Lung (tissue), 12 donors: Measurements from ENCODE around the gene MRGPRE. TPM values are rescaled to one million over a fixed set of nuclear protein-coding genes. Genes with fewer than 3 reads are reported as not detected.

Experiments
- ATAC-seq: fragments of 200-7000 bp; cut with Tn5 transposase; one replicate; pipeline ENCODE4 v1.9.1; 2020; ENCODE audit warnings: moderate number of reproducible peaks; ENCODE audit not compliant: insufficient read depth, low FRiP score
- DNase-seq, 3 donors: peaks; one replicate each; pipeline ENCODE4 v3.0.0-alpha.2; 2013 to 2017
- H3K27ac ChIP-seq, 2 donors: one replicate each; pipeline ENCODE4 v1.5.1; 2013; ENCODE audit warnings: mild to moderate bottlenecking in 2 of 2, moderate library complexity in 2 of 2, control low read depth in 1 of 2, inconsistent platforms in 1 of 2, low read depth in 1 of 2, low read length in 1 of 2
- H3K27me3 ChIP-seq, 3 donors: one replicate each; pipeline ENCODE4 v1.5.1; 2013; ENCODE audit warnings: low read length in 2 of 3; ENCODE audit not compliant: control insufficient read depth in 3 of 3, insufficient read depth in 3 of 3
- H3K36me3 ChIP-seq, 4 donors: one replicate each; pipeline ENCODE4 v1.5.1; 2013; ENCODE audit warnings: low read length in 4 of 4, mild to moderate bottlenecking in 1 of 4, moderate library complexity in 1 of 4; ENCODE audit not compliant: control insufficient read depth in 4 of 4, insufficient read depth in 4 of 4
- H3K4me1 ChIP-seq, 5 donors: one replicate each; pipeline ENCODE4 v1.5.1; 2013; ENCODE audit warnings: low read length in 5 of 5, mild to moderate bottlenecking in 2 of 5, moderate library complexity in 1 of 5; ENCODE audit not compliant: control insufficient read depth in 5 of 5, insufficient read depth in 5 of 5
- H3K4me3 ChIP-seq: one replicate; pipeline ENCODE4 v1.5.1; 2013; ENCODE audit warnings: mild to moderate bottlenecking, control low read depth, moderate library complexity
- H3K9ac ChIP-seq, 2 donors: one replicate each; pipeline ENCODE4 v1.5.1; 2013; ENCODE audit warnings: low read length in 2 of 2, control low read depth in 1 of 2; ENCODE audit not compliant: insufficient read depth in 1 of 2
- H3K9me3 ChIP-seq, 4 donors: one replicate each; pipeline ENCODE4 v1.5.1; 2013; ENCODE audit warnings: low read length in 3 of 4, mild to moderate bottlenecking in 1 of 4, moderate library complexity in 1 of 4; ENCODE audit not compliant: control insufficient read depth in 4 of 4, insufficient read depth in 3 of 4
- WGBS, 2 donors: extraction: QIAGEN DNeasy Blood & Tissue Kit; methylation state at CpG; one replicate each; pipeline ENCODE4 v1.1.7; 2013; 5-methylcytosine and 5-hydroxymethylcytosine counted together
- polyA plus RNA-seq, 2 donors: library from polyadenylated mRNA; stranded (reverse); fragments of 200-250 nt; gene quantifications; one replicate each; pipeline ENCODE4 v1.2.1, GENCODE V29; 2013
- total RNA-seq, 2 donors: library from RNA; depleted of rRNA in 1 of 2; stranded (reverse); fragments of >200 nt in 1 of 2; gene quantifications; one replicate each; pipeline ENCODE4 v1.2.1, GENCODE V29; 2014 to 2021
- TF ChIP-seq, protein P1 (sequence below): IDR thresholded peaks from 2 replicates; pipeline ENCODE4 v1.5.1; 2012; ENCODE audit warnings: mild to moderate bottlenecking; ENCODE audit errors: control extremely low read depth, extremely low read depth
- donor health status: control.
- donor health status: control.
- donor health status: Bipolar disorder and iron deficiency.
- donor health status: healthy.
- donor health status: DM: yes; HTN: yes; CAD: no.

Gene MRGPRE
- total and polyA plus RNA-seq, 4 donors, result 0.03 to 0.18 (median 0.16) TPM; not detected in 1

DNA sequence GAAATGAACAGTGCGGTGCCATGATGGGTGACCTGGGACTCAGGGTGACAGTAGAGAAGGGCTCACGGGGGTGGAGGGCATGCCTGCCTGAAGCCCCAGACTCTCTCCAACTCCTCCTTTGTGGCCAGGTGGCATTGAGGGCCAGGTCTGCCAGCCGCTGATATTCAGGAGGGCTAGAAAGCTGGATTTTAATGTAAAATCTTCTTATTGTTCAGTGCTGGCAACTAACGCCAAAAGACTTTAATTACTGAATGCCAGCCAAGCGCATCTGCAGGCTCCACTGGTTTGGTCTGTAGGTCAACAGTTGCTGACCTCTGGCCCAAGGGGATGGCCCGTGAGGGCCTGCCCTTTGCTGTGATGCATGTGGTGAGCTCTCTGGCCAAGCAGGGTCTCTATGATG is 23.9 kb downstream of the MRGPRE start:
- Histone ChIP-seq H3K27me3 (peaks cover 0 to 13% (median 4%) of the 10 kb centered on the region in 3 donors), H3K4me1 (peaks cover 0 to 9% (median 3%) of the 10 kb centered on the region in 5 donors), H3K27ac (no peak overlapping the region), H3K9me3 (peaks cover 0 to 6% (median 0%) of the 10 kb centered on the region in 4 donors), H3K9ac (no peak overlapping the region), H3K4me3 (no peak overlapping the region), H3K36me3 (no peaks in the 10 kb centered on the region)
- 93 to 96% methylated on average over 6 of the region's 6 CpGs for WGBS, 2 donors
- TF ChIP-seq, protein P1, sequence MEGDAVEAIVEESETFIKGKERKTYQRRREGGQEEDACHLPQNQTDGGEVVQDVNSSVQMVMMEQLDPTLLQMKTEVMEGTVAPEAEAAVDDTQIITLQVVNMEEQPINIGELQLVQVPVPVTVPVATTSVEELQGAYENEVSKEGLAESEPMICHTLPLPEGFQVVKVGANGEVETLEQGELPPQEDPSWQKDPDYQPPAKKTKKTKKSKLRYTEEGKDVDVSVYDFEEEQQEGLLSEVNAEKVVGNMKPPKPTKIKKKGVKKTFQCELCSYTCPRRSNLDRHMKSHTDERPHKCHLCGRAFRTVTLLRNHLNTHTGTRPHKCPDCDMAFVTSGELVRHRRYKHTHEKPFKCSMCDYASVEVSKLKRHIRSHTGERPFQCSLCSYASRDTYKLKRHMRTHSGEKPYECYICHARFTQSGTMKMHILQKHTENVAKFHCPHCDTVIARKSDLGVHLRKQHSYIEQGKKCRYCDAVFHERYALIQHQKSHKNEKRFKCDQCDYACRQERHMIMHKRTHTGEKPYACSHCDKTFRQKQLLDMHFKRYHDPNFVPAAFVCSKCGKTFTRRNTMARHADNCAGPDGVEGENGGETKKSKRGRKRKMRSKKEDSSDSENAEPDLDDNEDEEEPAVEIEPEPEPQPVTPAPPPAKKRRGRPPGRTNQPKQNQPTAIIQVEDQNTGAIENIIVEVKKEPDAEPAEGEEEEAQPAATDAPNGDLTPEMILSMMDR, result no peak
- ATAC-seq, result no peak
- DNase-seq, result no peak

DNA sequence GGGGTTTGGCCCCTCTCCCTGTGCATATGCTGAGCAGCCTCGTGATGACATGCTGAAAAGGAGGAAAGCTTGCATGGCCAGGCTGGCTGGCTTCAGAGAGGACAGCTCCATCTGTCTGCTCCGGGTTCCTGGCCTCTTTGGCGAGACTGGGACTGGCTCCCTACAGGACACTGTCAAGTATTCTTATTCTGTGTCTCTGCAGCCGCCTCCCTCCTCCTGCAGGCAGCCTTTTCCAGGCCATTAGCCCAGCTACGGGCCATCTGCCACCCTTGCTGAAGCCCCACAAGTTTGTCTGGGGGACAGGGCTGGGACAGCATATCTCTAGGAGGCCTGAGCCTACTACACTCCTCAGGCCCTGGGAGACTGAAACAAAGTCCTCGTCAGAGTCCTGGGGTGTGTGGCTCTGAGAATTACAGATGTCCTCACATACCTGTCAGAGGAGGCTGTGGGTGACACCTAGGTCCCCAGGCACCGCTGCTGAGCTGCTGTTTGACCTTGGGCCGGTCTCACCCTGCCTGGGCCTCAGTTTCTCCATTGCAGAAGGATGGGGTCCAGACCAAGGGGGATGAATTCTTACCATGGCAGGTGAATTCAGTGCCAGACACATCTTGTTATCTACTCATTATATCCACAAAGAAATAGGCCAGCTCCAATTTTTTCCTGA is 24.6 kb downstream of the MRGPRE start:
- no peak overlapping the region for H3K4me3 ChIP-seq
- H3K27me3 ChIP-seq, result peaks cover 0 to 14% (median 8%) of the 10 kb centered on the region in 3 donors
- no peak for ATAC-seq
- H3K9ac ChIP-seq, result no peak overlapping the region
- DNase-seq, result no peak
- H3K36me3 ChIP-seq, result no peaks in the 10 kb centered on the region
- no peak overlapping the region for H3K27ac ChIP-seq
- TF ChIP-seq, protein P1, result no peak
- peaks cover 0 to 12% (median 5%) of the 10 kb centered on the region in 5 donors for H3K4me1 ChIP-seq
- peaks cover 0 to 6% (median 0%) of the 10 kb centered on the region in 4 donors for H3K9me3 ChIP-seq
- WGBS, 2 donors, result 85 to 90% methylated on average over 8 of the region's 8 CpGs

DNA sequence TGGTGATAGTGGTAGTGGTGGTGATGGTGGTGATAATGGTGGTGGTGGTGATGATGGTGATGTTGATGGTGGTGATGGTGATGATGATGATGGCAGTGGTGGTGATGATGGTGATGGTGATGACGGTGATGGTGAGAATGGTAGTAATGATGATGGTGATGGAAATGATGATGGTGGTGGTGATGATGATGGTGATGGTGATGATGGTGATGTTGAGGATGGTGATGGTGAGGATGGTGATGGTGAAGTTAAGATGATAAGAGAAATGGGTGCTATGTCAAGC is 25.4 kb downstream of the MRGPRE start:
- DNase-seq (no peak), ATAC-seq (no peak)
- Histone ChIP-seq H3K4me1 (peaks cover 0 to 12% (median 5%) of the 10 kb centered on the region in 5 donors), H3K36me3 (no peaks in the 10 kb centered on the region), H3K9me3 (peaks cover 0 to 6% (median 1%) of the 10 kb centered on the region in 4 donors), H3K9ac (no peak overlapping the region), H3K4me3 (no peak overlapping the region), H3K27me3 (peaks cover 0 to 22% (median 12%) of the 10 kb centered on the region in 3 donors), H3K27ac (no peak overlapping the region)
- 100% methylated on average over 1 of the region's 1 CpG for WGBS, 2 donors
- TF ChIP-seq, protein P1, result no peak
